ENCODE data around the gene MOXD1. TPM values are rescaled to one million over a fixed set of nuclear protein-coding genes. Genes with fewer than 3 reads are reported as not detected.
A peak's percentile ranks its signal among the peaks of the same experiment; 100 is the strongest.

MOXD1 gene
- total and polyA plus RNA-seq, 8 donors = 2.1 to 16.9 (median 3.9) TPM

DNA sequence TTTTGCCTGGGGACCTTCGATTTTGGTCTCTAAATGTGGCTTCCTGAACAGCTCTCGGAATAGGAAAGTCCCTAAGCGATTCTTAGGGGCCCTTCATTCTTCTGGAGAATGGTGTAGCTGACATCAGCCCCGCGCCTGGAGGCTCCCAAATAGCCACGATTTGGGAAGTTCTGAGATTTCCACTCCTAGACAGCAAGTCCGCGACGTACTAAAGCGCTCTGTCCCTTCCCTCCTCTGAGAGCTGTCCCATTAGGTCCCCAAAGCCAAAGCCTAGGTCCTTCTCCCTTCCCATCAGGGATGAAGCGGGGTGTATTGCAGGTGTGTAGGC lies 756 bp downstream of the MOXD1 start:
- Histone ChIP-seq H3K9me3 (peaks cover 0 to 3% (median 0%) of the 10 kb centered on the region in 4 donors), H3K4me1 (peaks cover 9 to 16% (median 12%) of the 10 kb centered on the region in 4 donors), H3K36me3 (no peaks in the 10 kb centered on the region), H3K27me3 (peaks cover 0 to 39% (median 20%) of the 10 kb centered on the region in 3 donors), H3K27ac (peak overlapping the region in 3 of 5 donors; percentile 53 to 74 (median 66)), H3K4me3 (peak overlapping the region; percentile 64 to 89 (median 80))
- WGBS, 5 donors = 20 to 27% (median 25%) methylated on average over 11 of the region's 11 CpGs
- intact Hi-C loops (cut with DNase I; ENCODE audit: low total_unique reads) = no loop called here
- TF ChIP-seq, protein P1, sequence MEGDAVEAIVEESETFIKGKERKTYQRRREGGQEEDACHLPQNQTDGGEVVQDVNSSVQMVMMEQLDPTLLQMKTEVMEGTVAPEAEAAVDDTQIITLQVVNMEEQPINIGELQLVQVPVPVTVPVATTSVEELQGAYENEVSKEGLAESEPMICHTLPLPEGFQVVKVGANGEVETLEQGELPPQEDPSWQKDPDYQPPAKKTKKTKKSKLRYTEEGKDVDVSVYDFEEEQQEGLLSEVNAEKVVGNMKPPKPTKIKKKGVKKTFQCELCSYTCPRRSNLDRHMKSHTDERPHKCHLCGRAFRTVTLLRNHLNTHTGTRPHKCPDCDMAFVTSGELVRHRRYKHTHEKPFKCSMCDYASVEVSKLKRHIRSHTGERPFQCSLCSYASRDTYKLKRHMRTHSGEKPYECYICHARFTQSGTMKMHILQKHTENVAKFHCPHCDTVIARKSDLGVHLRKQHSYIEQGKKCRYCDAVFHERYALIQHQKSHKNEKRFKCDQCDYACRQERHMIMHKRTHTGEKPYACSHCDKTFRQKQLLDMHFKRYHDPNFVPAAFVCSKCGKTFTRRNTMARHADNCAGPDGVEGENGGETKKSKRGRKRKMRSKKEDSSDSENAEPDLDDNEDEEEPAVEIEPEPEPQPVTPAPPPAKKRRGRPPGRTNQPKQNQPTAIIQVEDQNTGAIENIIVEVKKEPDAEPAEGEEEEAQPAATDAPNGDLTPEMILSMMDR (IDR thresholded peaks at IDR 0.05) = no peak
- TF ChIP-seq POLR2A (IDR thresholded peaks at IDR 0.05) (no peak), POLR2AphosphoS5 (IDR thresholded peaks at IDR 0.05) (no peak), EP300 (IDR thresholded peaks at IDR 0.05) (no peak)
- DNase-seq = peak in 1 of 2 donors; percentile 27

DNA sequence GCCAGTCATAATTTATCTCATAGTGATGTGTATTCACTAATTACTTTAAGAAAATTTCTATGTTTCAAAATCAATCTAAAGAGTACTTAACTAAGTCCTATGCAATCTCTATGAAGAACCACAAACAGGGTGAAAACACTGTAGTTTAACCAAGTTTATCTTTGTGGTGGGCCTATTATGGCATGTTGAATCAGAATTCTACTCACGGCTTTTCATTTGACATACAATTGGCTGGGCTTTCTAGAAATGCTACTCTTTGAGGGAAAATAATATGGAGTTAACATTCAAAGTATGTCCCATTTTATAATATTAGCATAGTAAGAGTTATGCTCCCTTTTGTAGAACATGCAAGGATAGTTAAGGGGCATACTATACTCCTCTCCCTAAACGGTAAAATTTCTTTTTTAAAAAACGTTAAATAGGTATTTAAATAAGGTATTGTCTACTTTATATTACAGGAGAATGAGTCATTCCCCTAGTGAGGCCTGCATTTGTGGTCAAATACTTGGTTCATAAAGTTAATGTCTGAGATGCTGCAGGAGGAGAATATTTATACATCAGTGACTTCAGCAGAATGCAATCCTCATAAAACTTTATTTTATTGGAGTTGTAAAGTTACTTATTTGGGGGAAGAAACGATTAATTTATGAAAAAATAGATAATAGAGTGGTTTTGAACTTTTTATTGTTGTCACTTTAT lies 1.8 kb downstream of the MOXD1 start:
- intact Hi-C loops (cut with DNase I; ENCODE audit: low total_unique reads) = loop anchor here (10.0 kb wide), 1 partner anchor 95 kb away; no protein-coding TSS in a partner anchor
- WGBS, 5 donors = 62 to 82% (median 77%) methylated on average over 4 of the region's 4 CpGs

DNA sequence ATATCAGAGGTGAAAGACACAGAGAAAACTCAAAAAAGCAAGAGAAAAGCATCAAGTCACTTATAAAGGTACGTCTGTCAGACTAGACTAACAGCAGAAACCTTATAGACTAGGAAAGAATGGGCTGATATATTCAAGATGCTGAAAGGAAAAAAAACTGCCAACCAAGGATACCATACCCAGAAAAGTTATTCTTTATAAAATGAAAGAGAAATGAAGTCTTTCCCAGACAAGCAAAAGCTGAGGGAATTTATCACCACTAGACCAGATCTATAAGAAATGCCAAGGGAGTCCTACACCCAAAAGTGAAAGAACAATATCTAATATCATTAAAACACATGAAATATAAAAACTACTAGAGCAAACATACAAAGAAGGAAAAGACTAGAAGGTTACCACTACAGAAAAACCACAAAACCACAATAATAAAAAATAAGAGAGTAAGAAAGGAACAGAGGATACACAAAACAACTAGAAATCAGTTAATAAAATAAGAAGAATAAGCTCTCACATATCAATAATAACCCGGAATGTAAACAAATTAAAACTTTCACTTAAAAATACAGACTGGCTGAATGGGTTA lies 6.2 kb downstream of the MOXD1 start:
- H3K27ac ChIP-seq = no peak overlapping the region
- TF ChIP-seq POLR2A (IDR thresholded peaks at IDR 0.05) (no peak), POLR2AphosphoS5 (IDR thresholded peaks at IDR 0.05) (no peak), EP300 (IDR thresholded peaks at IDR 0.05) (no peak)
- TF ChIP-seq, protein P1 (IDR thresholded peaks at IDR 0.05) = no peak
- no peaks in the 10 kb centered on the region for H3K4me1 ChIP-seq
- intact Hi-C loops (cut with DNase I; ENCODE audit: low total_unique reads) = loop anchor here (10.0 kb wide), 1 partner anchor 90 kb away; no protein-coding TSS in a partner anchor
- H3K9me3 ChIP-seq = peaks cover 0 to 18% (median 5%) of the 10 kb centered on the region in 4 donors
- 85 to 95% (median 92%) methylated on average over 2 of the region's 2 CpGs for WGBS, 5 donors
- no peak for DNase-seq
- H3K27me3 ChIP-seq = peaks cover 0 to 2% (median 0%) of the 10 kb centered on the region in 3 donors
- no peaks in the 10 kb centered on the region for H3K36me3 ChIP-seq
- no peak overlapping the region for H3K4me3 ChIP-seq

More for the DNA sequence above, 1.8 kb downstream of the MOXD1 start:
- H3K9me3 ChIP-seq = peaks cover 0 to 13% (median 2%) of the 10 kb centered on the region in 4 donors
- TF ChIP-seq POLR2A (IDR thresholded peaks at IDR 0.05) = no peak
- no peak for TF ChIP-seq POLR2AphosphoS5 (IDR thresholded peaks at IDR 0.05)
- TF ChIP-seq, protein P1 (IDR thresholded peaks at IDR 0.05) = no peak
- no peak for TF ChIP-seq EP300 (IDR thresholded peaks at IDR 0.05)
- H3K36me3 ChIP-seq = no peaks in the 10 kb centered on the region
- peaks cover 0 to 39% (median 20%) of the 10 kb centered on the region in 3 donors for H3K27me3 ChIP-seq
- H3K4me3 ChIP-seq = no peak overlapping the region
- no peak overlapping the region for H3K27ac ChIP-seq
- H3K4me1 ChIP-seq = peaks cover 9 to 16% (median 12%) of the 10 kb centered on the region in 4 donors
- no peak for DNase-seq

DNA sequence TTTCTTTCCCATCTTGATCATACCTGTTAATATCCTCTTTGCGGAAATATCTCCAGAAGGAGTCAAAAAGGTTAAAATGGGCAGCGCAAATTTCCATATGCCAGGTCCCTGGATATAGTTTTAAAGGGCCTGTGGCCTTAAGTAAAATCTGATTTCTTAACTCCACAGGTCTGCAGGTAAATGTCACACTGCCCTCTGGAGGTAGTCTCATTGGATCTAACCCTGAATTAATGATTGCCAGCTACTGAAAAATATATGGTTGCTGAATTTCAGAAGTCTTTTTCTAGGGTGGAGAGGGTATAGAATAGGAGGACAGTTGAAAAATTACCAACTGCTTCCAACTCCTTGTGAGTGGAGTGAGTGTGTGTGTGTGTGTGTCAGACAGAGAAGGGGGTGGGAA lies 8.5 kb downstream of the MOXD1 start:
- TF ChIP-seq POLR2A (IDR thresholded peaks at IDR 0.05) = no peak
- TF ChIP-seq, protein P1 (IDR thresholded peaks at IDR 0.05) = peak in 3 of 7 experiments; percentile 14 to 35 (median 16)
- H3K9me3 ChIP-seq = peaks cover 0 to 18% (median 5%) of the 10 kb centered on the region in 4 donors
- 89 to 94% (median 91%) methylated on average over 2 of the region's 2 CpGs for WGBS, 5 donors
- intact Hi-C loops (cut with DNase I; ENCODE audit: low total_unique reads) = loop anchor here (10.0 kb wide), 1 partner anchor 88 kb away; no protein-coding TSS in a partner anchor
- H3K27me3 ChIP-seq = no peaks in the 10 kb centered on the region
- peak in 1 of 2 donors; percentile 41 for DNase-seq
- no peaks in the 10 kb centered on the region for H3K4me1 ChIP-seq
- H3K36me3 ChIP-seq = no peaks in the 10 kb centered on the region
- no peak overlapping the region for H3K4me3 ChIP-seq
- H3K27ac ChIP-seq = peak overlapping the region in 1 of 5 donors; percentile 67

All from stomach (tissue), 9 donors.